GM23248 (cell line): ENCODE measurements around the gene ZNF689.

ENCODE experiments used
- EZH2 ChIP-seq: fragments of 200-600 bp; sonication (generic); IDR thresholded peaks from 2 replicates; pipeline ENCODE4 v1.6.1; 2018; ENCODE audit warnings: antibody characterized with exemption, mild to moderate bottlenecking; ENCODE audit not compliant: insufficient read depth, poor library complexity, severe bottlenecking
- EZH2phosphoT487 ChIP-seq: fragments of 200-600 bp; sonication (generic); IDR thresholded peaks from 2 replicates; pipeline ENCODE4 v1.6.1; 2018; ENCODE audit warnings: antibody characterized with exemption, moderate library complexity, mild to moderate bottlenecking, low read depth; ENCODE audit not compliant: insufficient read depth

GRCh38 chr16:30605158-30605557 is 5.0 kb downstream of the ZNF689 start:
- no peak for TF ChIP-seq EZH2
- TF ChIP-seq EZH2phosphoT487, result no peak
